ENCODE results near the gene PNP. TPM values are rescaled to one million over a fixed set of nuclear protein-coding genes. Genes with fewer than 3 reads are reported as not detected.

The PNP gene
- total and polyA plus RNA-seq, 2 donors (not counting 1 experiment from before 2014, with no cell fraction given), result 6.9 to 25.7 TPM

DNA sequence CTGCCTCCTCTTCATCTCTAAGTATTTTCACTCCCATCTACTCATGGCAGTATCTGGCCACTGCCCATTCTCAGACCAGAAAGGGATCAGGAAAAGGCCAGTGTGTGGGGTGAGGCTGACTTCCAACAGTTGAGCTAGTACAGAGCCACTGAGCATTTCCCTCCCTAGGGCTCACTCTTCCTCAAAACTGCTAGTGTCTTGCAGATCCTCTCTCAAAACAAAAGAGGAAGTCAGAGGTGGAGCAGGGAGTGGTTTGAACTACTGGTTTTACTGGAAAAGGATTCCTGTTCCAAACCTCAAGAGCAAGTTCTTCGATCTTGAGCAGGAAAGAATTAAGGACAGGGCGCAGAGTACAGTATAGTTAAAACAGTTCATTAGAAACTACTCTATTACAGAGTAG is 24.4 kb downstream of the PNP start:
- DNase-seq (ENCODE audit: low read depth in 2 of 2), result no peak
- Histone ChIP-seq H3K27ac (ENCODE audit: insufficient read depth, low read length) (no peak overlapping the region), H3K4me2 (ENCODE audit: extremely low read depth, insufficient read depth, low read length) (no peak overlapping the region), H3K79me2 (ENCODE audit: control insufficient read depth, insufficient read depth, low read length) (no peaks in the 10 kb centered on the region), H3K9me3 (ENCODE audit: control insufficient read depth, insufficient read depth, low read depth, low read length) (no peaks in the 10 kb centered on the region), H2AFZ (ENCODE audit: low read length) (no peak overlapping the region), H4K20me1 (ENCODE audit: control insufficient read depth, extremely low read depth, insufficient read depth, low read length) (no peaks in the 10 kb centered on the region), H3K27me3 (ENCODE audit: control insufficient read depth, insufficient read depth, low read length) (no peaks in the 10 kb centered on the region), H3K36me3 (ENCODE audit: control insufficient read depth, insufficient read depth, low read length) (no peaks in the 10 kb centered on the region), H3K4me3 (replicated peaks in 1 of 4; ENCODE audit: control extremely low read depth in 1 of 4, insufficient read depth in 1 of 4, low read depth in 3 of 4, low read length in 4 of 4) (no peak overlapping the region), H3K4me1 (ENCODE audit: control insufficient read depth, extremely low read depth, insufficient read depth, low read length) (peaks cover 2% of the 10 kb centered on the region), H3K9ac (ENCODE audit: insufficient read depth, low read length) (no peak overlapping the region)
- TF ChIP-seq, protein P1, sequence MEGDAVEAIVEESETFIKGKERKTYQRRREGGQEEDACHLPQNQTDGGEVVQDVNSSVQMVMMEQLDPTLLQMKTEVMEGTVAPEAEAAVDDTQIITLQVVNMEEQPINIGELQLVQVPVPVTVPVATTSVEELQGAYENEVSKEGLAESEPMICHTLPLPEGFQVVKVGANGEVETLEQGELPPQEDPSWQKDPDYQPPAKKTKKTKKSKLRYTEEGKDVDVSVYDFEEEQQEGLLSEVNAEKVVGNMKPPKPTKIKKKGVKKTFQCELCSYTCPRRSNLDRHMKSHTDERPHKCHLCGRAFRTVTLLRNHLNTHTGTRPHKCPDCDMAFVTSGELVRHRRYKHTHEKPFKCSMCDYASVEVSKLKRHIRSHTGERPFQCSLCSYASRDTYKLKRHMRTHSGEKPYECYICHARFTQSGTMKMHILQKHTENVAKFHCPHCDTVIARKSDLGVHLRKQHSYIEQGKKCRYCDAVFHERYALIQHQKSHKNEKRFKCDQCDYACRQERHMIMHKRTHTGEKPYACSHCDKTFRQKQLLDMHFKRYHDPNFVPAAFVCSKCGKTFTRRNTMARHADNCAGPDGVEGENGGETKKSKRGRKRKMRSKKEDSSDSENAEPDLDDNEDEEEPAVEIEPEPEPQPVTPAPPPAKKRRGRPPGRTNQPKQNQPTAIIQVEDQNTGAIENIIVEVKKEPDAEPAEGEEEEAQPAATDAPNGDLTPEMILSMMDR (conservative IDR thresholded peaks at IDR 0.05 in 1 of 2, IDR thresholded peaks at IDR 0.05 in 1 of 2; ENCODE audit: low read depth in 1 of 2, low read length in 2 of 2), result no peak
- TF ChIP-seq EZH2 (IDR thresholded peaks at IDR 0.05; ENCODE audit: low read length, missing control alignments), result no peak

DNA sequence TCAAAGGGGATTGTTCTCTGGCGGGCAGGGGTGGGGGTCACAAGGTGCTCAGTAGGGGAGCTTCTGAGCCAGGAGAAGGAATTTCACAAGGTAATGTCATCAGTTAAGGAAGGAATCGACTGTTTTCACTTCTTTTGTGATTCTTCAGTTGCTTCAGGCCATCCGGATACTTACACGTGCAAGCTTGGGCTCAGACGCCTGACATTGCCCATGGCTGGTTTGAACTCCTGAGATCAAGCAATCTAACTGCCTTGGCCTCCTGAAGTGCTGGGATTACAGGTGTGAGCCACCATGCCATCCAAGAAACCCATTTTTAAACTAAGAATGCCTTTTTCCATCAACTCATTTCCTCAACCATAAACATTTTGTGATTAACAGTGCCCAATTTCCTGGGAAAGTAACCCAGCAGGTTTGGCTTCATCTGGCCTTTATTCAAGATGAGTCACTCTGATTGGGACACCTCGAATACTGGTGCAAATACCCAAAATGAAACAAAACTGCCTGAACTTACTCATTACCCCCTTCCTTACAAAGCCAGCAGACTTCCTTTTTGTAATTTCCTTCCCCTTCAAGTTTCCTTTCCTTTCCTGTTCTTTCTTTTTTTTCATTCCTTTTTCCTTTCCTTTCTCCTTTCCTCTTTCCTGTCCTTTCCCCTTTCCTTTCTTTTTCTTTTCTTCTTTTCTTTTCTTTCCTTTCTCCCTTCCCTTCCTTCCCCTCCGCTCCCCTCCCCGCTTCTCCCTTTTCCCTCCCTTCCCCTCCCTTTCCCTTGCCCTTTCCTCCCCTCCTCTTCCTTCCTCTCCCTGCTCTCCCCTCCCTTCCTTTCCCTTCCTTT is 25.9 kb downstream of the PNP start:
- no peaks in the 10 kb centered on the region for H3K79me2 ChIP-seq (ENCODE audit: control insufficient read depth, insufficient read depth, low read length)
- H3K27me3 ChIP-seq (ENCODE audit: control insufficient read depth, insufficient read depth, low read length), result no peaks in the 10 kb centered on the region
- no peaks in the 10 kb centered on the region for H3K9me3 ChIP-seq (ENCODE audit: control insufficient read depth, insufficient read depth, low read depth, low read length)
- H4K20me1 ChIP-seq (ENCODE audit: control insufficient read depth, extremely low read depth, insufficient read depth, low read length), result no peaks in the 10 kb centered on the region
- no peak overlapping the region for H3K4me3 ChIP-seq (replicated peaks in 1 of 4; ENCODE audit: control extremely low read depth in 1 of 4, insufficient read depth in 1 of 4, low read depth in 3 of 4, low read length in 4 of 4)
- TF ChIP-seq, protein P1 (conservative IDR thresholded peaks at IDR 0.05 in 1 of 2, IDR thresholded peaks at IDR 0.05 in 1 of 2; ENCODE audit: low read depth in 1 of 2, low read length in 2 of 2), result no peak
- TF ChIP-seq EZH2 (IDR thresholded peaks at IDR 0.05; ENCODE audit: low read length, missing control alignments), result no peak
- H3K4me2 ChIP-seq (ENCODE audit: extremely low read depth, insufficient read depth, low read length), result no peak overlapping the region
- DNase-seq (ENCODE audit: low read depth in 2 of 2), result peak; percentile 6 to 36
- H2AFZ ChIP-seq (ENCODE audit: low read length), result no peak overlapping the region
- H3K9ac ChIP-seq (ENCODE audit: insufficient read depth, low read length), result no peak overlapping the region
- H3K4me1 ChIP-seq (ENCODE audit: control insufficient read depth, extremely low read depth, insufficient read depth, low read length), result peaks cover 2% of the 10 kb centered on the region
- no peaks in the 10 kb centered on the region for H3K36me3 ChIP-seq (ENCODE audit: control insufficient read depth, insufficient read depth, low read length)
- H3K27ac ChIP-seq (ENCODE audit: insufficient read depth, low read length), result no peak overlapping the region

DNA sequence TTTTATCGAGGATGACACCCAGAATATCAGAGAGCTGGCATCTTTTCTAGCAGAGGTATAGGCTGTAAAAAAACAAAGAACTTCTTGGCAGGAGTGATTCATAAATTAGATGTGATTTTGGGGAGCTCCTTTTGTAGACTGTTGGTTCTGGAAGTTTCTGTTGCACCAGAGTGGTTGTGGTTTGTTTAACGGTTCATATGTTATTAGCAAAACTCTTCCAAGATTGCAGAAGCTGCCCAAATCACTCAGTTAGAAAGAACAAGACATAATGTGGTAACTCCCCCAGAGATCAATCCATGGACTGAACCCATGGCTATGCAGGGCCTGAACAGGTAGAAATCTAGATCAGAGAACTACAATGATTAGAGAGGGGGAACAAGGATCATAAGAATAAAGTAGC is 29.4 kb downstream of the PNP start:
- Histone ChIP-seq H2AFZ (ENCODE audit: low read length) (no peak overlapping the region), H3K36me3 (ENCODE audit: control insufficient read depth, insufficient read depth, low read length) (no peaks in the 10 kb centered on the region), H3K4me1 (ENCODE audit: control insufficient read depth, extremely low read depth, insufficient read depth, low read length) (peaks cover 2% of the 10 kb centered on the region), H3K27ac (ENCODE audit: insufficient read depth, low read length) (no peak overlapping the region), H3K79me2 (ENCODE audit: control insufficient read depth, insufficient read depth, low read length) (no peaks in the 10 kb centered on the region), H4K20me1 (ENCODE audit: control insufficient read depth, extremely low read depth, insufficient read depth, low read length) (no peaks in the 10 kb centered on the region), H3K9me3 (ENCODE audit: control insufficient read depth, insufficient read depth, low read depth, low read length) (no peaks in the 10 kb centered on the region), H3K9ac (ENCODE audit: insufficient read depth, low read length) (no peak overlapping the region), H3K4me2 (ENCODE audit: extremely low read depth, insufficient read depth, low read length) (no peak overlapping the region), H3K4me3 (replicated peaks in 1 of 4; ENCODE audit: control extremely low read depth in 1 of 4, insufficient read depth in 1 of 4, low read depth in 3 of 4, low read length in 4 of 4) (no peak overlapping the region), H3K27me3 (ENCODE audit: control insufficient read depth, insufficient read depth, low read length) (no peaks in the 10 kb centered on the region)
- TF ChIP-seq, protein P1 (conservative IDR thresholded peaks at IDR 0.05 in 1 of 2, IDR thresholded peaks at IDR 0.05 in 1 of 2; ENCODE audit: low read depth in 1 of 2, low read length in 2 of 2), result no peak
- TF ChIP-seq EZH2 (IDR thresholded peaks at IDR 0.05; ENCODE audit: low read length, missing control alignments), result no peak
- no peak for DNase-seq (ENCODE audit: low read depth in 2 of 2)

Measured in fibroblast of lung (primary cell).